Adrenal gland (tissue), 12 donors: ENCODE results near the gene TM4SF20. TPM values are rescaled to one million over a fixed set of nuclear protein-coding genes. Genes with fewer than 3 reads are reported as not detected.

Source experiments
- DNase-seq, 7 donors: peaks; one replicate each; pipeline ENCODE4 v3.0.0-alpha.2; 2019 to 2020
- H3K27ac ChIP-seq, 5 donors: fragments of 200-600 bp; sonication (generic) in 4 of 5; 1 replicate in 3 of 5; 2 replicates in 2 of 5; pipeline versions ENCODE4 v1.5.1 to v1.8.0; 2016 to 2020; ENCODE audit warnings: mild to moderate bottlenecking in 1 of 5
- H3K27me3 ChIP-seq: fragments of 200-600 bp; 2 replicates; pipeline ENCODE4 v1.8.0; 2021
- H3K36me3 ChIP-seq, 2 donors: fragments of 200-600 bp; replicated peaks in 1 of 2; 1 replicate in 1 of 2; 2 replicates in 1 of 2; pipeline versions ENCODE4 v1.5.1 to v1.8.0; 2018 to 2022
- H3K4me1 ChIP-seq, 2 donors: fragments of 200-600 bp; replicated peaks in 1 of 2; 1 replicate in 1 of 2; 2 replicates in 1 of 2; pipeline versions ENCODE4 v1.5.1 to v1.8.0; 2018 to 2021
- H3K4me3 ChIP-seq, 4 donors: fragments of 200-600 bp; sonication (generic) in 3 of 4; one replicate each; pipeline ENCODE4 v1.5.1; 2016 to 2018
- H3K9me3 ChIP-seq, 3 donors: fragments of 200-600 bp; sonication (generic) in 1 of 3; replicated peaks in 1 of 3; 1 replicate in 2 of 3; 2 replicates in 1 of 3; pipeline versions ENCODE4 v1.5.1 to v1.8.0; 2016 to 2021
- POLR2A ChIP-seq, 2 donors: fragments of 450-650 bp; IDR thresholded peaks; one replicate each; pipeline ENCODE4 v1.6.1; 2017; ENCODE audit warnings: antibody characterized with exemption in 2 of 2, mild to moderate bottlenecking in 2 of 2, moderate library complexity in 1 of 2
- WGBS, 4 donors: extraction: QIAGEN DNeasy Blood & Tissue Kit in 2 of 4; methylation state at CpG; one replicate each; pipeline versions ENCODE4 v1.1.5 to v1.1.7; 2013 to 2017; 5-methylcytosine and 5-hydroxymethylcytosine counted together
- intact Hi-C, 2 donors: fragments of 100-400 bp; cut with DNase I; formaldehyde crosslinking; loops; one replicate each; pipeline versions ENCODE4 v1.14.1 to v1.15.0; 2022 to 2023
- polyA plus RNA-seq, 3 donors: library from polyadenylated mRNA; stranded (reverse); fragments of 200-250 nt in 2 of 3; fragments of 350-450 nt in 1 of 3; fragmentation: Illumina TruSeq in 1 of 3; extraction: RNeasy Lipid Tissue Mini Kit (QIAGEN cat#74804) in 1 of 3; gene quantifications; one replicate each; pipeline ENCODE4 v1.2.3, GENCODE V29; 2013 to 2014
- total RNA-seq, 9 donors: library from RNA; depleted of rRNA in 4 of 9; stranded (reverse); fragments of >200 nt in 4 of 9; fragments of 120-200 nt in 1 of 9; fragmentation: NEBNext Ultra II Directional in 1 of 9; extraction: Animal tissue kit (Norgen Biotek cat#: 25700) in 1 of 9; gene quantifications; one replicate each; pipeline versions ENCODE4 v1.1.0 to v1.2.4, GENCODE V29; 2013 to 2023
- TF ChIP-seq, protein P1 (sequence below), 6 experiments: fragments of 450-650 bp in 4 of 6; fragments of 200-600 bp in 2 of 6; sonication (generic) in 1 of 6; IDR thresholded peaks; 1 replicate in 5 of 6; 2 replicates in 1 of 6; pipeline versions ENCODE4 v1.5.1 to v1.8.0; 2016 to 2021; ENCODE audit warnings: antibody characterized with exemption in 6 of 6, mild to moderate bottlenecking in 2 of 6, moderate library complexity in 1 of 6
- donor health status: healthy with polysubstance abuse.
- donor health status: Bipolar disorder and iron deficiency.
- donor health status: DM: yes; HTN: yes; CAD: no.
- donor health status: DM: no; HTN: no; CAD: no.
- donor health status: DM: no; HTN: no; CAD: no.
- donor health status: DM: yes; HTN: yes; CAD: no.

Gene TM4SF20
- total and polyA plus RNA-seq, 12 donors, result 0.14 TPM; not detected in 11

DNA sequence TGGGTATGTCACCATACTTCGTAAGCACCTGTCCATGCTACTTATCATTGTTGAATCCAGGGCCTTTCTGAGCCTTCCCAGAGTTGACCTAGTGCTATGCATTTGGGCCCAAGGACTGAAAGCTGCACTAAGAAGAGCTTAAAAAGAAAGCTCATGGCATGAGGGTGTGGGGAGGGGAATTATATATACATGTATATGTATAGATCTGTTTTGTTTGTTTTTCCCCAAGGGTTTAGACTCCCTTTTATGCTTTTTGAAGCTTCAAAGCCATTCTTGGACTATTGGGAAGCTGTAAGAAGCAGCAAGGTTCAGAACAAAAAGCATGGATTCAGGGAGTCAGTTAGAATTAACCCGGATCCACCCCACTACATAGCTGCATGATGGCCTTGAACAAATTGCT lies 30.8 kb downstream of the TM4SF20 start:
- TF ChIP-seq, protein P1, sequence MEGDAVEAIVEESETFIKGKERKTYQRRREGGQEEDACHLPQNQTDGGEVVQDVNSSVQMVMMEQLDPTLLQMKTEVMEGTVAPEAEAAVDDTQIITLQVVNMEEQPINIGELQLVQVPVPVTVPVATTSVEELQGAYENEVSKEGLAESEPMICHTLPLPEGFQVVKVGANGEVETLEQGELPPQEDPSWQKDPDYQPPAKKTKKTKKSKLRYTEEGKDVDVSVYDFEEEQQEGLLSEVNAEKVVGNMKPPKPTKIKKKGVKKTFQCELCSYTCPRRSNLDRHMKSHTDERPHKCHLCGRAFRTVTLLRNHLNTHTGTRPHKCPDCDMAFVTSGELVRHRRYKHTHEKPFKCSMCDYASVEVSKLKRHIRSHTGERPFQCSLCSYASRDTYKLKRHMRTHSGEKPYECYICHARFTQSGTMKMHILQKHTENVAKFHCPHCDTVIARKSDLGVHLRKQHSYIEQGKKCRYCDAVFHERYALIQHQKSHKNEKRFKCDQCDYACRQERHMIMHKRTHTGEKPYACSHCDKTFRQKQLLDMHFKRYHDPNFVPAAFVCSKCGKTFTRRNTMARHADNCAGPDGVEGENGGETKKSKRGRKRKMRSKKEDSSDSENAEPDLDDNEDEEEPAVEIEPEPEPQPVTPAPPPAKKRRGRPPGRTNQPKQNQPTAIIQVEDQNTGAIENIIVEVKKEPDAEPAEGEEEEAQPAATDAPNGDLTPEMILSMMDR (IDR thresholded peaks at IDR 0.05), result no peak
- TF ChIP-seq POLR2A (IDR thresholded peaks at IDR 0.05), result no peak
- no peaks in the 10 kb centered on the region for H3K27me3 ChIP-seq
- no peaks in the 10 kb centered on the region for H3K9me3 ChIP-seq
- no peaks in the 10 kb centered on the region for H3K4me1 ChIP-seq
- no peak for DNase-seq
- 74 to 91% (median 81%) methylated on average over 2 of the region's 2 CpGs for WGBS, 4 donors
- intact Hi-C loops, result no loop called here
- no peak overlapping the region for H3K27ac ChIP-seq
- H3K36me3 ChIP-seq, result peaks cover 0 to 3% of the 10 kb centered on the region in 2 donors
- H3K4me3 ChIP-seq, result no peak overlapping the region

DNA sequence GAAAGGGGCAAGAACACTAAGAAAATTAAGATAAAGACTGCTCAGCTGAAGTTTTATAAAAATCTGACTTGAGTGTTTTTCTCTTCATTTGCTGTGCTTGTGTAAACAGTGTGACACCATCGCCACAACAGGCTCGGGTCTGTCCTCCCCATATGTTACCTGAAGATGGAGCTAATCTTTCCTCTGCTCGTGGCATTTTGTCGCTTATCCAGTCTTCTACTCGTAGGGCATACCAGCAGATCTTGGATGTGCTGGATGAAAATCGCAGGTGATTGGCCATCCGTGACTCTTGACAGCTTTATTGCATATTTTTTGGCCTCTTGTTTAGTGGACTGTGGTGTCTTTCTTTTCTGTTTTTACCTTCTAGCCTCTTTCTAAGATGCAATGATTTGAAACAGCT lies 32.0 kb downstream of the TM4SF20 start:
- no peaks in the 10 kb centered on the region for H3K27me3 ChIP-seq
- DNase-seq, result no peak
- H3K4me1 ChIP-seq, result no peaks in the 10 kb centered on the region
- TF ChIP-seq POLR2A (IDR thresholded peaks at IDR 0.05), result no peak
- TF ChIP-seq, protein P1 (IDR thresholded peaks at IDR 0.05), result no peak
- no peak overlapping the region for H3K4me3 ChIP-seq
- H3K9me3 ChIP-seq, result no peaks in the 10 kb centered on the region
- intact Hi-C loops, result no loop called here
- H3K36me3 ChIP-seq, result peaks cover 0 to 5% of the 10 kb centered on the region in 2 donors
- H3K27ac ChIP-seq, result no peak overlapping the region
- WGBS, 4 donors, result 90 to 91% (median 91%) methylated on average over 7 of the region's 7 CpGs

DNA sequence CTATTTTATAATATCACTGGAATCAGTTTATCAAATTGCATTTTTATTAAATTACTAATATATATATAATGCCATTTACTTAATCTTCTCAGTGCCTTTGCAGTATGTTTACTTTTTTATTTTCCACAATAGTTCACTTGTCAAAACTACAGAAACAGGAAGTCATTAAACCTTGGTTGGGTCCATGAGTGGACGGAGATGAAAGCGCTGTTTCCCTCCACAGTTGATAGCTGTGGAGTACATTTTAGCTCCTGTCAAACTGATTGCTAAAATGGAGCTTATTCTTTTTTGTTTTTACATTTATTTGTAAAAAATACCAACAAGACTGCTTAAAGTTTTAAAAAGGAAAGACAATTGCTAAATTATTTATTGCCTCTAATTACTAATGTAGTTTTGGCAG lies 34.9 kb downstream of the TM4SF20 start:
- Histone ChIP-seq H3K27me3 (no peaks in the 10 kb centered on the region), H3K27ac (no peak overlapping the region), H3K4me1 (no peaks in the 10 kb centered on the region), H3K36me3 (peaks cover 0 to 18% of the 10 kb centered on the region in 2 donors), H3K4me3 (no peak overlapping the region), H3K9me3 (no peaks in the 10 kb centered on the region)
- TF ChIP-seq, protein P1 (IDR thresholded peaks at IDR 0.05), result no peak
- no peak for TF ChIP-seq POLR2A (IDR thresholded peaks at IDR 0.05)
- no peak for DNase-seq
- intact Hi-C loops, result no loop called here
- 78 to 90% (median 82%) methylated on average over 2 of the region's 2 CpGs for WGBS, 4 donors

DNA sequence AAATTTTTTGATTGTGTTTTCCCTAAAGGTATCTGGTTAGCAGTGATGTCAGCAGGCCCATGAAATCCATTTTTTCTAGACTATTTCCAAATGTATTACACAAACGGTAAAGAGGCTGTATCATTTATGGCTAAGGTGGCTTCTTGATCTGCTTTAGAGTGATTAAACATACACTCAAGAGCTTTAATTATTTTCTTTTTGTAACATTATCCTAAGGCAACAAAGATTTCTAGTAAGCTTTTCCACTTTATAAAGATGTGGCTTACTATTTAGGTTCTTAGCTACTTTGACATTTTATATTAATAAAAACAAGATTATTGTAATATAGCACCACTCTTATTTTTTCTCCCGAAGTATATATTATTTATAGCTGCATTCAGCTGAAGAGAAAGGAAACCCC lies 37.6 kb downstream of the TM4SF20 start:
- no peak for TF ChIP-seq POLR2A (IDR thresholded peaks at IDR 0.05)
- TF ChIP-seq, protein P1 (IDR thresholded peaks at IDR 0.05), result no peak
- H3K27me3 ChIP-seq, result no peaks in the 10 kb centered on the region
- intact Hi-C loops, result no loop called here
- peaks cover 0 to 18% of the 10 kb centered on the region in 2 donors for H3K36me3 ChIP-seq
- no peaks in the 10 kb centered on the region for H3K9me3 ChIP-seq
- H3K4me3 ChIP-seq, result no peak overlapping the region
- WGBS, 4 donors, result 86 to 95% (median 89%) methylated on average over 2 of the region's 2 CpGs
- H3K4me1 ChIP-seq, result peaks cover under 1% of the 10 kb centered on the region in 2 donors
- DNase-seq, result no peak
- no peak overlapping the region for H3K27ac ChIP-seq
